HG02642 (cell line): ENCODE data around the gene ADGRD1.

Source experiments
- ATAC-seq: cut with Tn5 transposase; IDR thresholded peaks from one replicate; pipeline ENCODE4 v1.9.1; 2021; ENCODE audit warnings: mild to moderate bottlenecking; ENCODE audit not compliant: unreplicated experiment, poor library complexity

Gene ADGRD1

DNA sequence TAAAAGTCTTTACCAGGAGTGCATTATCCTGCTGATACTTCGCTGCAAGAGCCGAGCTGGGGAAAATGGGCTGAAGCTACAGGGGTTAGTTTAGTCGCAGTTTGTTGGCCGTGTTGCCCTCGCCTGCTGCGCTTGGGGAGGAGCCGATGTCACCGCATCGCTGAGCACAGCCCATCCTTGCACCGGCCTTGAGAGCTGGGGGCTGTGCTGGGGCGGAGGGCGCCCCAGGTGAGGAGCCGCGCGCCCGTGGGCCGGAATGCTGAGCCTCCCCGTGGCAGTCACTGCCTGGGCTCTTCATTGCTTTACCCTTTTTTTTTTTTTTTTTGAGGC lies 50.0 kb downstream of the ADGRD1 start:
- no peak for ATAC-seq

DNA sequence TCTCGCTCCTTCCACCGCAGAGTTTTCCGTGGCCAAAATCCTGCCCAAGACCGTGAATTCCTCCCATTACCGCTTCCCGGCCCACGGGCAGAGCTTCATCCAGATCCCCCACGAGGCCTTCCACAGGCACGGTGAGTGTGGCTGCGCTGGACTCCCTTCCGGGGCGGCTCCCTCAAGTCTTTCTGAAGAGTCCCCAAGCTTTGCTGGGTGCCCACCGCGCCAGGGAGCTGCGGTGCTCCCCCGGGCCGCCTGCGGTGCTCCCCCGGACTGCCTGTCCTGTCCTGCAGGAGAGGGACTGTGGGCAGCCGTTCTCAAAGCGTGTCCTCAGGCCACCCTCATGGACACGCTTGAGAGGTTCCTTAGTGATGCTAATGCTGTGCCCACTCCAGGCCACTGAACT lies 50.5 kb downstream of the ADGRD1 start:
- no peak for ATAC-seq

DNA sequence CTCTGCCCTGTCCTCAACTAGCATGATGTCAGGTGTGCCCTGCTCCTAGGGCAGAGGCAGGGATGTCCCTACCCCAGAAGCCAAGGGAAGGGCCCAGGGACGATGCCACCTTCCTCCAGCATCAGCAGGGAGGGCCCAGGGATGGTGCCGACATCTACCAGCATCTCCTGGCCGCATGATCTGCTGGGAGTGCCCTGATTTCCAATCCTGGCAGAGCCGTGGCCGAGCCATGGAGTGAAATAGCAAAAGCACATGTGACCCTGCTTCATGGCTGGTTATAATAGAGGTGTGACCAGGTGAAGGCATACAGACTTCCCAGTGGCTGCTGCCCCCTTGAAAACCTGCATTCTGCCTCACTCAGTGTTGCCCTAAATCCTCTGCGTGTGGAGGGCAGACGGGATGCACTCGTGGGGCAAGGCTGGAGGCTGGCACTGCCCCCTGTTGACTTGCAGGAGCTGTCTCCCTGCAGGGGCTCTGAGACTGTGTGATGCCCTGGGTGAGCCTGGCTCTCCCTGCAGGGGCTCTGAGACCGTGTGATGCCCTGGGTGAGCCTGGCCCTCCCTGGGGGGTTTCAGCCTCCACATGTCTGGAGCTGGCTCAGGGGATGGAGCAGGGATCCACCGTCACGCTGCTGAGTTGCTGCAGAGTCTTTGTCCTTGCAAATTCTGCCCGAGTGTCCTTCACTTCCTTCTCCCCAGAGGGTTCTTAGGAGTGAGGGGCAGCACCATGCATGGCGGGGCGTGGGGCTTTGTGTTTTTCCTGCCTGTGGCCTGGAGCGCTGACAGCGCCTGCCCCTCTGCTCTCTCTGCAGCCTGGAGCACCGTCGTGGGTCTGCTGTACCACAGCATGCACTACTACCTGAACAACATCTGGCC lies 51.7 kb downstream of the ADGRD1 start:
- ATAC-seq = no peak

DNA sequence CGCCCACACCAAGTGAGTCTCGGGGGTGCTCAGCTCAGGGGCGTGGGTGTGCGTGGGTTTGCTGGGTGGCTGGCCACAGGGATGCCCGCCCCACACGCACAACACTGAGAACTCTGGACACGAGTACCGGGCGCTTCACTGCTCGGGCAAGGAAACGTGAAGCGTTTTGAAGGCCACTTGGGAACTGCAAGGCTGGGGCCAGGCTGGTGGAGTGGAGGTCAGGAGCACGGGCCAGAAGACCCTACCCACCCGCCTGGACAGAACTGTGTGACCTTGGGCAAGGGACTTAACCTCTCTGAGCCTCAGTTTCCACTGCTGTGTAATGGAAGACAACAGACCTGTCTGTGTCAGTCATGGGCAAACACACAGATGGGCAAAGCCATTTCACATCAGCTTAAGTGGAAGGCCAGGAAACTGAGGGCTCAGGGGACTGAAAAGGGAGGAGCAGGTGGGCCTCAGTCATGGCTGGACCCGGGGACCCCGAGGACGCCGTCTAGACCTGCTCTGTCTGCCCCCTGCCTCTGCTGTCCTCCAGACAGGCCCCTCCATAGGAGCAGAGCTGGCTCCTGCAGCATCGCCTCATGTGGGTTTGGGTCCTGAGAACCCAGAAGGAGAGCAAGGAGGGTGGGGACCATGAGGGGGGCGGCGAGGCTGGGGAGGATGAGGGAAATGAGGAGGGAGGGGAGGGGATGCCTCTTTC lies 52.5 kb downstream of the ADGRD1 start:
- no peak for ATAC-seq

DNA sequence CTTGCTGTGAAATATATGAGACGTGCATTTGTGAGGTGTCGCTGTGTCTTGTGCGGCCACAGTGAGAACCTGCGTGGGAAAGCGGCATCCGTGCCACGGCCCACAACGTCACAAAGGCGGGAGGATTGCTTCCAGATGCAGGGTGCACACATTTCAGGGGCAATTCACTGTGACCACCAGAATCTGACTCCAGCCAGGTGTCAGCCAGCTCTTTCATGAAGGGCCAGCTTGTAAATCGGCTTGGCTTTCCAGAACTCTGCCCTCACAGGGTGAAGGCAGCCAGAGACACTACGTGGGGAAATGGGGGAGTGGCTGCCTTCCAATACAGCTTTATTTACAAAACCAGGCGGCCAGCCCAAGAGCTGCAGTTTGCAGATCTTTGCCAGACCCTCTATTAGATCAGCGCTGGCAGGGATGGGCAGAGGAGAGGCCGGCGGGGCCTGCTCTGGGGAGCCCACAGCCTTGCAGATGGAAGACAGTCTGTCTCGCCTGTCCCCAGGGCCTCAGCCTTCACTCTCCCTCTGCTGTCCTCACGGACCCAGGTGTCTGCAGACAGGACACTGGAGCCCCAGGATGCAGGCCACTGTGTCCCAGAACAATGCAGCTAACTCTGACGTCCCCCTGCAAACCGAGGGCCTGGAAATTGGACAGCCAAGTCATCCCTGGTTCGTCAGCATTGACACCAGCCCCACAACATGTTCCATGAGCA lies 53.5 kb downstream of the ADGRD1 start:
- ATAC-seq = no peak

DNA sequence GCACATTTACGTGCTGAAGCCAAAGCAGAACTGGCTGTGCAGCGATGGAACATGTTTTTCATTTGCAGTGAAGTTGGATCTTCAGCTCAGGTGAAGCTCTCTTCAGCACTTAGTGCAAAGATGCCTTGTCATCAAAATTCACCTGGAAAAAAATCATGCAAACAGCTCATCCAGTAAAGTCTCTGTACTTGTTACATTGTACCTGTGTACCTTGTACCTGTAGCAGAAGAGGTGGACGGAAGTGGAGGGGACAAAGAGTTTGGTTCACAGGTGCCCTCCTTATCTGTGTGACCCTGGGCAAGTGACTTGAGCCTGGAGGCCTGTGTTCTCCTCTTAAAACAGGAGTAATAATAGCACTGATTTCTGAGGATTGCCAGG lies 54.0 kb downstream of the ADGRD1 start:
- no peak for ATAC-seq

DNA sequence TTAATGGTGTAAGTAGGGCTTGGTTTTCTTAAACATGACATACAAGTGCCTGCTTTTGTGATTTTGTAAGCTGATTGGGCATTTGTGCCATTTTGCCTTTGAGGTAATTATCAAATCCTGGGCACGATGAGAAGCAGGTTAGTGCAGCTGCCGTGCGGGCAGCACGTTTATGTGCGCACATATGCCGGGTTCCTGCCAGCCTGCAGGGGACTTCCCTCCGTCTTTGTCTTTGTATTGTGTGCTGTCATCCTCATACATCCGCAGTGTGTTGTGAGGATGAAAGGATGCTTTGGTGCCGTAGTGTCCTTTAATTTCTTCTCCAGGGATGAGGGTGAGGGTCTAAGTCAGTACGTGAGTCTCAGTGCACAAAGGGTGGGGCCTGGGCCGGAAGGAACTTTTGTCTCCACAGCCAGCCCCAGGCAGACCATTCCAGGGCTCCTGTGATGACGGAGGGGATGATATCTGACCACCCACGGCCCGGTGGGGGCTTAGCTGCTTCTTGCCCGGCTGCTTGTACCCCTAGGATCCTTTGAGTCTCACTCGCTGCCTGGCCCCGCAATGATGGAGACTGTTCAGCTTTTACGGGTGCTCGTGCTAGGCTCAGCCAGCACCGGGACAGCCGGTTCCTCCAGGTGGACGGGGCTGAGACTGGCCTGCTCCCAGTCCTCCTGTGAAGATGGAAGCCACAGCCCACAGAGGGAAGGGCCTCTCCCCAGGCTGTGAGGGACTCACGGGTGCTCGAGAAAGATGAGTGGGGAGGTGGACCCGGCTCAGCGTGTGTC lies 54.6 kb downstream of the ADGRD1 start:
- ATAC-seq = no peak

DNA sequence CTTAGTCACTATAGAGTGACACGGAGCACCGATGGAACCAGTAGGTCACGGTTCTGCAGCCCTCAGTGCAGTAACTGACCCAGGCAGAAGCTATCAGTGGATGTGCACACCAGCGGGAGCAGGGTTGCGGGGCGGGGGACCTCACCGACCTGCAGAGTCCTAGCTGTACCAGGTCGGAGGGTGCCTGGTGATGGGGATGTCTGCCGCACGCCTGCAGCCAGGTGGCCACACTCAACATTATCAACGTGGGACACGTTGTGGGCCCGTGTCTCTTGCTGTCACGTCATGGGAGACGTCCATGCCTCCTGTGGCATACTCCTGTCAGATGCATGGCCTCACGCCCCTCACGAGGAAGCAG lies 55.2 kb downstream of the ADGRD1 start:
- ATAC-seq = no peak

DNA sequence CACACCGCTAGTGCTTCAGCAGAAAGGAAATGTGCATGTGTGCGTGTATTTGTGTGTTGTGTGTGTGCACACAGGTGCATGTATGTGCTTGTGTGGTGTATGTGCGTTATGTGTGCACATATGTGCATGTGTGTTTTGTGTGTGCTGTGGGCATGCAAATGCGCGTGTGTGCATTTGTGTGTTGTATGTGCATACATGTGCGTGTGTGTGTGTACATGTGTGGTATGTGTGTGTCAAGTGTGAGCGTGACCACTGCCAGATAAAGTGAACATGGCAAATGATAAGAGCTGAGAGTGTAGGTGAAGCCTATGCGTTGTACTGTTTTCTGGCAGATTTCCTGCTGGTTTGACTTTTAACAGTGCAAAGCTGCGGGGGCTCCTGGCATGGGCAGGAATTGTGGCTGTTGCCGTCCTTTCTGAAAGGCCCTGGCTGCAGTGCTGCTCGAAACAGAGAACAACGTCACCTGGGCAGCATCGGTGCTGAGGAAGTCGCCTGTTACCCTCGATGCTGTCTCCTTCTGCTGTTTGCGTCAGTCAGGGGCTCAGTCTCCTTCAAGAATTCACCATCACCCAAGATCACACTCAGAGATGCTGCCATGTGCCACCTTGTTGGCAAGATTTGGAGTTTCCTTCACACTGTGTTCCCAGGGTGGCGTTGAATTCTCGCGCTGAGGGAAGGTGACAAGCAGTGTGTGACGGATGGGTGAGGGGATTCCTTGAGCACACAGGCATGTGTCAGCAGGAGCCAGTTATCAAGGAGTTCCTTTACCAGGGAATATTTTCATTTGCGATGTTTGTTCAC lies 56.1 kb downstream of the ADGRD1 start:
- no peak for ATAC-seq

DNA sequence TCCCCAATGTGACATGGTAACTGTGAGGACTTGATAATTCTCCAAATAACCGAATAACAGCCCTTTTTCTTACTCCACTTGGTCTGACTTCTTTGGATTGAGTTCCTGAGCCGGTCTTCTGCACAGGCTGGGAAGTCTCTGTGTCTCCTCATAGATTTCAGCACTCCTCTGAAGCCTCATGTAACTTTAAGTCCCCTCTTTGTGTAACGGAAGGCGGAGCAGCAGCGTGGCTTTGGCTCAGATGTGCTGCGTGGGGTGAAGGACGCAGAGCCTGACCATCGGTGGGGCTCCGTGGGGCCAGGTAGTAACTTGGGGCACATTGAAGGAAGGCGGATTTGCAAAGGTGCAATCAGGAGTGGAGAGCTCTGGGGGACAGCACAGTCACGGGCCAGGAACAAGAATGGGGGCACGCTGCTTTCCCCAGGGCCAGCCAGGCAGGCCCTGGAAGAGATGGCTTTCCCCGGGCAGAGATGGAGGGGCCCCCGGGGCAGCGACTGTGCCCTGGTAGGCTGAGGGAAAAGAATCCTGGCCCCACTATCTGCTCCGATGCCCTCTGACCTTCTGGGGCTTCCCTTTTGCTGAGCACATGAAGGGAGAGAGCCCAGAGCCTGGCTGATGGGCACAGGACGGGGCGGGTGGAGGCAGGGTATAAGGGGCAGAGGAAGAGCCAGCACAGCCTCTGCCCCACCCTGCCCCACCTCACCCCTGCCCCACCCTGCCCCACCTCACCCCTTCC lies 56.9 kb downstream of the ADGRD1 start:
- no peak for ATAC-seq

DNA sequence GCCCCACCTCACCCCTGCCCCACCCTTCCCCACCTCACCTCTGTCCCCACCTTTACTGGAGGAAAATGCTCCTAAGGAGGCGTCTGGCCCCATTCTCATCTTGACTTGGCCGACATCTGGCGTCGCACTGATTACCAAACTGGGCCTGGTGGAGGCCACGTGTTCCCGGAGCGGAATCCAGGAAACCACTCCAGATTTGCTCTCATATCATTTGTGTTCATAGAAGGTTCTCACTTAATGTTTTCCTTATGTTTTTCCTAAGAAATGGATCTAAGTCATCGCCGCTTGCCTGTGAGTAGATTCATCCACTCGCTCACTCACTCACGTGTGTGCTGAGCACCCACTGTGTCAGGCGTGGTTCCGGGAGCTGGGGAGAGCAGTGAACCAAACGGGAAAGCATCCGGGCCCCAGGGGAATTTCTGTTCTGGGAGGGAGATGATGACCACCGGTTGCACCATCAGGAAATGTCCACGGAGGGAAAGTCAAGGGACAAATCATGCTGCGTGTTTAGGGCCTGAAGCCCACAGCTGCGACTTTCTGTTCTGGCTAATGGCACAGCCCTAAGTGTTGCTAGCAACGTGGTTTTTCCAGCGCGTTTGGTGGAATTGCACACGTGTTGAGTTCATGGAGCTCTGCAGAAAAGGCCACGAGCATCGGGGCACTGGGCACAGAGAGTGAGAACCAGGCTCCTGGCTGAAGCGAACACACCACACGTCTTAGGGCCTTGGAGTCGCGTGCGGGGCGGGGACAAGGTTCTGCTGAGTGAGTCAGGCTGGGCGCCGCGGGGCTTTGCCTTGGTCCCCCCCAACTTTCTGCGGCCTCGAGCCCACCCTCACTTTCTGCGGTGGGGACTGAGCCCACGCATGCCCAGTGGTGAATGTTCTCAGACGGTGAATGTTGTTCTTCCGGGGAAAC lies 57.7 kb downstream of the ADGRD1 start:
- ATAC-seq = no peak

DNA sequence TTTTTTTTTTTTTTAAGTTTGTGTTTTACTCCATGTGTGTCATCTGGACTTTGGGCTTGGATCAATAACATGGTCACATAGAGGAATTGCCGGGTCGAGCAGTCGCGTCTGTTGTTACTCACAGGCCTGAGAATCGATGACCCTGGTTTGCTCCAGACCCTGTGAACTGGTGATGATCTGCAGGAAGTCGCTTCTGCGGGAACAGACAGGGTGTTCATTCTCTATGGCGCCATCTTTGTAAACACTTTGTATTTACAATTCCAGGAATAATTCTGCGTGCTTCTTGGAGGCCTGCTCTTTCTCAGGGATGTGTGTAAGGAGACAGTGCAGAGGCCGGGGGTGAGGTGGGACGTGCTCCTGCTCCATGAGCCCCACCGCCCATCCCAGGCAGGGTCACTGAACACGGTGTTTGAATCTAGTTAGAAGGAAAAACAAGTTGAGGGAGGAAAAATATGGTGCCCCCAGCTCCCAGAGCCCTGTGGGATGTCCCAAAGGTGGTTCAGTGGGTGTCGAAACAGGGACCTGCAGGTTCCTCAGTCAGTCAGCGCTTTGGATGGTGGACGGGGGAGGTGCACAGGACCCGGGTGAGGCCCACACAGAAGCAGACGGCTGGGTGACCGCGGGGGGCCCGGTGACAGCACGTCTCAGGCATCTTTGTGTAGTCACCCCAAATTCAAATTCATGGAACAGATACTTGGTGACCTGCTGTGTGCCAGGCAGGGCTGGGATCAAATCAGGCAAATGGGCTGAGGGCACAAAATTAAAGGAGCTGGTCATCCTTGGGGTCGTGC lies 58.8 kb downstream of the ADGRD1 start:
- ATAC-seq = no peak

DNA sequence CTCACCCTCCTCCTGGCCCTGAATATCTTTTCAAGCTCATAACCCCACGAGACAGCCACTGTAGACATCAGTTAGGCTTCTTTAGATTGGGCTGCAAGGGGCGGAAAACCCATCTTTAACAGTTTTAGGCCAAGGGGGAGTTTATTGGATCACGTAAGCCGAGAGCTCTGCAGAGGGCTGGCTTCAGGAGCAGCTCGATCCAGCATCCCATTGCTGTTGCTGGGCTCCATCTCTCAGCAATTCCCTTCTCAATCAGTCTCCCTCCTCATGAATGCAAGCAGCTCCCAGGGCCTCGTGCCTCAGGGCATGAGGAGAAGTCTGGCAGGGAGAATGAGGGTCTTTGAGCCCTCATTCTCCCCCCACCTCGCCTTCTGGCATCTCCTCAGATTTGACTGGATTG lies 59.4 kb downstream of the ADGRD1 start:
- ATAC-seq = no peak

DNA sequence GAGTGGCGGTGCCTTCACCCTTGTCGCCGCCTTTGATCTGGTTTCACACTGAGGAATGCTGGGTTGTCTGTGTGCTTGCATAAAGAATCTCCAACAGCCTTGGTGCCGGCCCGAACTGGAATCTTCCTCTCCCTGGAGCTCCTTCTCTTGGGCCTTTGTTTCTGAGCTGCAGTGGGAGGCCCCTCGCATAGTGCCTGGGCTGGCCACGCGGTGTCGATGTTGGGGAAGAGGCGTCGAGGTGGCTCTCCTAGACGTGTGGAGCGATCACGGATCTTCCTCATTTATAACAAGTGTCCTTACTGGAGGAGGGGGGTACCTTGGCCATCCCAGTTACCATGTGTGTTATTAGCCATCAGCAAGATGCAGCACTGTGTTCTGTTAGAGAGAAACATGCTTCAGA lies 60.6 kb downstream of the ADGRD1 start:
- ATAC-seq = no peak

DNA sequence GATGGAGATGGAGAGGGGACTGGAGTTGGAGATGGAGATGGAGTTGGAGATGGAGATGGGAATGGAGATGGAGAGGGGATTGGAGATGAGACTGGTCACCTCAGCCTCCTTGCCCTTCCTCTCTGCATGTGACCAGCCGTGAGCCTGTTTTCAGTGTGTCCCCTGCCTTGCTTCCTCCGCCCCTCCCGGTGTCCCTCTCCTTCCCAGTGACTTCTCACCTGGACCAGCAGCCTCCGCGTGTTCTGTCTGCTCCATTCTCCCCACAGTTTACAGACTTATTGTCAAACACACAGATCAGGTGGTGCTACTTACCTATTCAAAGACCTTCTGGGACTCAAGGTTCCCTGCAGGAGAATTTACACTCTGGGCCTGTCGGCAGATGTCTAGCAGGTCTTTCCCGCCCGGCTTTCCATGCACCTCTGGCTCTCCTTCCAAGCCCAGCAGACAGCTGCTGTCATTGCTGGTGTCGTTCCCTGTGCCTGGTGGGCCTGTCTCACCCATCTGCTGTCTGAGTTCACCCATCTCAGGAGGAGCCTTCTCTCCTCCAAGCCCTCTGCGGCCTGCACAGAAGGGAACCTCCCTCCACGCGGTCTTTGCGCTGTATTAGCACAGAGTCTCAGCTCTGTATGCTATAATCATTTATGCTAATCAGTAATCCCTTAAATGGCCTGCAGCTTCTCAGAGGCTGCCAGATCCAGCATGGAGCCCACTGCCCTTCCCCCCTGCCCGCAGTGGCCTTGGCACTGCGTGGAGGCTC lies 62.1 kb downstream of the ADGRD1 start:
- no peak for ATAC-seq

DNA sequence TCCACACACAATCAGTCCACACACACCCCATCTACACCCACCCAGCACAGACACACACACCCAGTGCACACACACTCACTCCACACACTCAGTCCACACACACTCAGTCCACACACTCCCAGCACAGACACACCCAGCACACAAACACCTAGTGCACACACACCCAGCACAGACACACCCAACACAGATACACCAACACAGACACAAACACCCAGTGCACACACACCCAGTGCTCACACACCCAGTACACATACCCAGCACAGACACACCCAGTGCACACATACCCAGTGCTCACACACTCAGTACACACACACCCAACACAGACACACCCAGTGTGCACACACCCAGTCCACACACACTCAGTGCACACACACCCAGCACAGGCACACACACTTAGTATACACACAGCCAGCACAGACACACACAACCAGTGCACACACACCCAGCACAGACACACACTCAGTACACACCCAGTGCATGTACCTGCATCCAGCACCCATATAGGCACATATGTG lies 63.8 kb downstream of the ADGRD1 start:
- ATAC-seq = no peak
